ENCODE data around the gene MICU1. TPM values are rescaled to one million over a fixed set of nuclear protein-coding genes. Genes with fewer than 3 reads are reported as not detected.

Gene MICU1
- polyA plus RNA-seq, 2 of the 4 experiments (the other 2 are of a cell fraction): 54.5 to 58.6 TPM

DNA sequence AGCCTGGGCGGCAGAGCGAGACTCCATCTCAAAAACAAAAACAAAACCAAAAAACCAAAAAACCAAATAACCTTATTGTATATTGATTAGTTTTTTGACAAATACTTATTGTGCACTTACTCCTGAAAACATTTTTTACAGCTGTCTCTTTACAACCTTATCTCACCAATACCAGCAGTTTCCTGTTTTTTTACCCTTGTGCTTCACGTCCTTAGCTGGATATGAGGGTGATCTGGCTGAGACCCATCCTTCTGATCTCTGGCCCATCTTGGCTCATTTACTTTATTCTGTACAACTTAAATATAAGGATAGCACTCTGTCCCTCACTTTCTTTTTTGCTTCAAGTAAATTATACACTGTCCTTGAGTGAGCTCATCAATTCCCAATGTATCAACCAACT, 166.6 kb downstream of the MICU1 start:
- POLR2A ChIA-PET: no interaction called here
- CTCF ChIA-PET: interaction anchor here (1.1 kb wide), 1 partner anchor 602 kb away, joined by 4 read pairs; no protein-coding TSS in a partner anchor
- DNase-seq (ENCODE audit: low read depth in 1 of 2, low spot score in 1 of 2): no peak
- no peak for FAIRE-seq
- H3K4me2 ChIP-seq: no peak overlapping the region
- no peaks in the 10 kb centered on the region for H3K4me1 ChIP-seq
- no peak overlapping the region for H3K4me3 ChIP-seq
- no peaks in the 10 kb centered on the region for H3K9me3 ChIP-seq
- WGBS (ENCODE audit: missing lambda C conversion rate): 90% methylated on average over 3 of the region's 3 CpGs
- no peak overlapping the region for H3K27ac ChIP-seq
- ATAC-seq: no peak
- TF ChIP-seq EHMT2 (IDR thresholded peaks at IDR 0.05; ENCODE audit: low read depth): no peak
- TF ChIP-seq, protein P1, sequence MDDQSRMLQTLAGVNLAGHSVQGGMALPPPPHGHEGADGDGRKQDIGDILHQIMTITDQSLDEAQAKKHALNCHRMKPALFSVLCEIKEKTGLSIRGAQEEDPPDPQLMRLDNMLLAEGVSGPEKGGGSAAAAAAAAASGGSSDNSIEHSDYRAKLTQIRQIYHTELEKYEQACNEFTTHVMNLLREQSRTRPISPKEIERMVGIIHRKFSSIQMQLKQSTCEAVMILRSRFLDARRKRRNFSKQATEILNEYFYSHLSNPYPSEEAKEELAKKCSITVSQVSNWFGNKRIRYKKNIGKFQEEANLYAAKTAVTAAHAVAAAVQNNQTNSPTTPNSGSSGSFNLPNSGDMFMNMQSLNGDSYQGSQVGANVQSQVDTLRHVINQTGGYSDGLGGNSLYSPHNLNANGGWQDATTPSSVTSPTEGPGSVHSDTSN (IDR thresholded peaks at IDR 0.05): no peak
- no peak for TF ChIP-seq JUN (IDR thresholded peaks at IDR 0.05)

DNA sequence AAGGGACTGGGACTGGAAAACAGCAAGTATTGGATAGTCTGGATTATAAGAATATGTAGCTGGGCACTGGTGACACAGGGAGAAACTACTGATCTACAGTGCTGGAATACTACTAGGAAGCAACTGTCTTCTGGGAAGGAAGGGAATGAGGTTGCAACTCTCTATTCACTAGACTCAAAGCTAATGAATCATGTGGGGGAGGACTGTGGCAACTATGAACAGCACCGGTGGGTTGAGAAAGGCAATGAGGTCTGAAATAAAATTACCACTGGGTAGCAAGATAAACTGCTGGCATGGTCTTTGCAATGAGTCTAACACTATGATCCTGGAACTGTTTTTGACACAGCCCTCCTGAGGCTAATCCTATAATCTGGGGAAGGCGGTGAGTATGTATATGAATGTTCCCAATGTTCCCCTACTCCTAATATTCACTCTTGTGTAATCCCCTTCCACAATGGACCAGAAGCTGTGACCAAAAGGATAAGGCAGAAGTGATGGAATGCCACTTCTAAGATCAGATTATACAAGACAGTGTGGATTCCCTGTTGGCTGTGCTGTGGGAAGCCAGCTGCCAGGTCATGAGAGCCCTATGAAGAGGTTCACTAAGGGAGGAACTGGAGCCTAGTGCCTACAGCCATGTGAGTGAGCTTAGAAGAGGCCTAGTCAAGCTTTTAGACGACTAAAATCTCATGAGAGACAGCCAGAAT, 169.8 kb downstream of the MICU1 start:
- WGBS (ENCODE audit: missing lambda C conversion rate): 83% methylated on average over 3 of the region's 3 CpGs
- TF ChIP-seq ESRRA (IDR thresholded peaks at IDR 0.05; ENCODE audit: borderline replicate concordance, low read length): no peak
- no peak for TF ChIP-seq TFCP2L1 (CRISPR knock-in tag; IDR thresholded peaks at IDR 0.05)
- no peak for TF ChIP-seq CHD4 (IDR thresholded peaks at IDR 0.05; ENCODE audit: borderline replicate concordance)
- TF ChIP-seq, protein P2, sequence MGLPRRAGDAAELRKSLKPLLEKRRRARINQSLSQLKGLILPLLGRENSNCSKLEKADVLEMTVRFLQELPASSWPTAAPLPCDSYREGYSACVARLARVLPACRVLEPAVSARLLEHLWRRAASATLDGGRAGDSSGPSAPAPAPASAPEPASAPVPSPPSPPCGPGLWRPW (IDR thresholded peaks at IDR 0.05): no peak
- no peak for TF ChIP-seq RAD21 (conservative IDR thresholded peaks at IDR 0.05 in 1 of 2, IDR thresholded peaks at IDR 0.05 in 1 of 2)
- no peak for TF ChIP-seq HEYL (CRISPR knock-in tag; IDR thresholded peaks at IDR 0.05)
- TF ChIP-seq CBX8 (IDR thresholded peaks at IDR 0.05): no peak
- TF ChIP-seq, protein P3, sequence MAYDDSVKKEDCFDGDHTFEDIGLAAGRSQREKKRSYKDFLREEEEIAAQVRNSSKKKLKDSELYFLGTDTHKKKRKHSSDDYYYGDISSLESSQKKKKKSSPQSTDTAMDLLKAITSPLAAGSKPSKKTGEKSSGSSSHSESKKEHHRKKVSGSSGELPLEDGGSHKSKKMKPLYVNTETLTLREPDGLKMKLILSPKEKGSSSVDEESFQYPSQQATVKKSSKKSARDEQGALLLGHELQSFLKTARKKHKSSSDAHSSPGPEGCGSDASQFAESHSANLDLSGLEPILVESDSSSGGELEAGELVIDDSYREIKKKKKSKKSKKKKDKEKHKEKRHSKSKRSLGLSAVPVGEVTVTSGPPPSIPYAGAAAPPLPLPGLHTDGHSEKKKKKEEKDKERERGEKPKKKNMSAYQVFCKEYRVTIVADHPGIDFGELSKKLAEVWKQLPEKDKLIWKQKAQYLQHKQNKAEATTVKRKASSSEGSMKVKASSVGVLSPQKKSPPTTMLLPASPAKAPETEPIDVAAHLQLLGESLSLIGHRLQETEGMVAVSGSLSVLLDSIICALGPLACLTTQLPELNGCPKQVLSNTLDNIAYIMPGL (CRISPR knock-in tag; IDR thresholded peaks at IDR 0.05; ENCODE audit: borderline replicate concordance): no peak
- TF ChIP-seq NFE2L2 (conservative IDR thresholded peaks at IDR 0.05; ENCODE audit: low read length): no peak
- TF ChIP-seq MAZ (IDR thresholded peaks at IDR 0.05; ENCODE audit: borderline replicate concordance, low read depth, low read length): no peak
- no peak for TF ChIP-seq ZNF302 (CRISPR knock-in tag; IDR thresholded peaks at IDR 0.05)
- no peak for TF ChIP-seq TP53 (CRISPR knock-in tag; IDR thresholded peaks at IDR 0.05)
- TF ChIP-seq FOSL2 (IDR thresholded peaks at IDR 0.05): no peak
- TF ChIP-seq FOSL2 (CRISPR knock-in tag; IDR thresholded peaks at IDR 0.05): no peak
- DNase-seq (ENCODE audit: low read depth in 1 of 2, low spot score in 1 of 2) (no peak), FAIRE-seq (no peak), ATAC-seq (peak; percentile 30 to 45; a peak in 5 of 6 replicates)
- no peak overlapping the region for H3K4me2 ChIP-seq
- ChIA-PET POLR2A (interaction anchor here (0.6 kb wide), 1 partner anchor 640 kb away, joined by 3 read pairs; no protein-coding TSS in a partner anchor), CTCF (interaction anchor here (0.6 to 1.6 kb wide), 2 partner anchors 92 to 604 kb away, joined by 4 to 8 read pairs; no protein-coding TSS in a partner anchor)
- H3K4me3 ChIP-seq: no peak overlapping the region
- no peaks in the 10 kb centered on the region for H3K9me3 ChIP-seq
- no peaks in the 10 kb centered on the region for H3K4me1 ChIP-seq
- no peak overlapping the region for H3K27ac ChIP-seq

DNA sequence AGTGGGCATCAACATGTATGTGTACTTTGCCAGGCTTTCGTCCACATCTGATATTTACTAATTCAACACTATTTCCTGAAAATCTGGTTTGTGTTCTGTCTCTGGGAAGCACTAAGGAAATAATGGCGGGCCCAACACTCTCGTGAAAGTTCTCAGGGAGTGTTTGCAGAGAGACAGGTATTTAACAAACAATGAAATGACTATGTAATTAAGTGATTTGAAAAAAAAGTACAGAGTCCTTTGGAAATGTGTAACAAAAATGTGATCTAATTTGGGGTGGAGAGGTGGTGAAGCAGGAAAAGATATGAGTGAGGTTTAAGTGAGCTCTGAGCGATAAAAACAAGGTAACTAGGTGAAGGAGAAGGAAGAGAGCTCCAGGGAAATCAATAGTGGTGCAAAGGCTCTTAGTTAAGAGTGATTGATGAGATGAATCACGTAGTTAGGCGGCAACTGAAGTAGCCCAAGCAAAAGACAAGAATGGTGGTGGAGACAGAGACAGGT, 175.9 kb downstream of the MICU1 start:
- ChIA-PET POLR2A (no interaction called here), CTCF (no interaction called here)
- H3K4me2 ChIP-seq: no peak overlapping the region
- H3K27ac ChIP-seq: no peak overlapping the region
- 85% methylated on average over 6 of the region's 6 CpGs for WGBS (ENCODE audit: missing lambda C conversion rate)
- no peaks in the 10 kb centered on the region for H3K9me3 ChIP-seq
- no peak overlapping the region for H3K4me3 ChIP-seq
- H3K4me1 ChIP-seq: no peaks in the 10 kb centered on the region
- no peak for ATAC-seq
- DNase-seq (ENCODE audit: low read depth in 1 of 2, low spot score in 1 of 2): no peak
- FAIRE-seq: no peak
- no peak for TF ChIP-seq JUN (IDR thresholded peaks at IDR 0.05)
- TF ChIP-seq, protein P4, sequence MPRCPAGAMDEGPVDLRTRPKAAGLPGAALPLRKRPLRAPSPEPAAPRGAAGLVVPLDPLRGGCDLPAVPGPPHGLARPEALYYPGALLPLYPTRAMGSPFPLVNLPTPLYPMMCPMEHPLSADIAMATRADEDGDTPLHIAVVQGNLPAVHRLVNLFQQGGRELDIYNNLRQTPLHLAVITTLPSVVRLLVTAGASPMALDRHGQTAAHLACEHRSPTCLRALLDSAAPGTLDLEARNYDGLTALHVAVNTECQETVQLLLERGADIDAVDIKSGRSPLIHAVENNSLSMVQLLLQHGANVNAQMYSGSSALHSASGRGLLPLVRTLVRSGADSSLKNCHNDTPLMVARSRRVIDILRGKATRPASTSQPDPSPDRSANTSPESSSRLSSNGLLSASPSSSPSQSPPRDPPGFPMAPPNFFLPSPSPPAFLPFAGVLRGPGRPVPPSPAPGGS (IDR thresholded peaks at IDR 0.05): no peak
- TF ChIP-seq, protein P5, sequence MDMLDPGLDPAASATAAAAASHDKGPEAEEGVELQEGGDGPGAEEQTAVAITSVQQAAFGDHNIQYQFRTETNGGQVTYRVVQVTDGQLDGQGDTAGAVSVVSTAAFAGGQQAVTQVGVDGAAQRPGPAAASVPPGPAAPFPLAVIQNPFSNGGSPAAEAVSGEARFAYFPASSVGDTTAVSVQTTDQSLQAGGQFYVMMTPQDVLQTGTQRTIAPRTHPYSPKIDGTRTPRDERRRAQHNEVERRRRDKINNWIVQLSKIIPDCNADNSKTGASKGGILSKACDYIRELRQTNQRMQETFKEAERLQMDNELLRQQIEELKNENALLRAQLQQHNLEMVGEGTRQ (IDR thresholded peaks at IDR 0.05): no peak
- no peak for TF ChIP-seq CHD2 (IDR thresholded peaks at IDR 0.05; ENCODE audit: low read length, partially characterized antibody)
- no peak for TF ChIP-seq MAFK (IDR thresholded peaks at IDR 0.05; ENCODE audit: partially characterized antibody)
- TF ChIP-seq, protein P3 (CRISPR knock-in tag; IDR thresholded peaks at IDR 0.05; ENCODE audit: borderline replicate concordance): no peak
- no peak for TF ChIP-seq EHMT2 (IDR thresholded peaks at IDR 0.05; ENCODE audit: low read depth)
- TF ChIP-seq TP53 (CRISPR knock-in tag; IDR thresholded peaks at IDR 0.05): no peak
- no peak for TF ChIP-seq KDM1A (IDR thresholded peaks at IDR 0.05; ENCODE audit: low read depth)

Data from A549 (cell line).